ENCODE measurements around the gene PRKN.

DNA sequence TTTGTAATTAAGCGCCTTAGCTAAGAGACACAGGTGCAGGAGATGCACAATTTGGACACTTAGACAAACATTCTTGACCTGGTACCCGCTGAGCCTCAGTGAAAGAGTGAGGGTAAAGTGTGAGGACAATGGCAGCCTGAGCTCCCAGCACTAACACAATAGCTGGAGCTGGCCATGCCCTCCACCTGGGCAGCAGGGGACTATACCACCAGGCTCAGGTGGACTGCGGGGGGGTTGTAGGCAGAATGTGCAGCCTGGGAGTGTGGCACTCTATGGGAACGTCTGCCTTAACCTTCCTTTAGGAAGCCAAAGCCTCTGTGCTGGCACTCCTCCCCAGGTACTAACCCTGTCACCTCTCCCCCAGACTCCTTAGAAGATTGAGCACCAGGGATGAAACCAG lies 23.6 kb downstream of the PRKN start:
- TF ChIP-seq EZH2phosphoT487 (IDR thresholded peaks at IDR 0.05; ENCODE audit: low read depth): no peak
- TF ChIP-seq, protein P1, sequence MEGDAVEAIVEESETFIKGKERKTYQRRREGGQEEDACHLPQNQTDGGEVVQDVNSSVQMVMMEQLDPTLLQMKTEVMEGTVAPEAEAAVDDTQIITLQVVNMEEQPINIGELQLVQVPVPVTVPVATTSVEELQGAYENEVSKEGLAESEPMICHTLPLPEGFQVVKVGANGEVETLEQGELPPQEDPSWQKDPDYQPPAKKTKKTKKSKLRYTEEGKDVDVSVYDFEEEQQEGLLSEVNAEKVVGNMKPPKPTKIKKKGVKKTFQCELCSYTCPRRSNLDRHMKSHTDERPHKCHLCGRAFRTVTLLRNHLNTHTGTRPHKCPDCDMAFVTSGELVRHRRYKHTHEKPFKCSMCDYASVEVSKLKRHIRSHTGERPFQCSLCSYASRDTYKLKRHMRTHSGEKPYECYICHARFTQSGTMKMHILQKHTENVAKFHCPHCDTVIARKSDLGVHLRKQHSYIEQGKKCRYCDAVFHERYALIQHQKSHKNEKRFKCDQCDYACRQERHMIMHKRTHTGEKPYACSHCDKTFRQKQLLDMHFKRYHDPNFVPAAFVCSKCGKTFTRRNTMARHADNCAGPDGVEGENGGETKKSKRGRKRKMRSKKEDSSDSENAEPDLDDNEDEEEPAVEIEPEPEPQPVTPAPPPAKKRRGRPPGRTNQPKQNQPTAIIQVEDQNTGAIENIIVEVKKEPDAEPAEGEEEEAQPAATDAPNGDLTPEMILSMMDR (IDR thresholded peaks at IDR 0.05; ENCODE audit: low read depth, low read length): no peak

Measured in OCI-LY3 (cell line).